GM12874 (cell line): ENCODE data around the gene RNF5.

Source experiments
- CTCF ChIP-seq: IDR thresholded peaks from 2 replicates; pipeline ENCODE4 v1.5.1; 2011; ENCODE audit warnings: low read depth, mild to moderate bottlenecking, control low read depth, low read length, moderate library complexity; ENCODE audit not compliant: insufficient read depth

The RNF5 gene

GRCh38 chr6:32149932-32150870 is 28.0 kb upstream of the RNF5 start:
- no peak for TF ChIP-seq CTCF

- no peak for TF ChIP-seq CTCF
Measured at GRCh38 chr6:32151181-32151862, 26.9 kb upstream of the RNF5 start.

GRCh38 chr6:32151863-32152768 is 26.1 kb upstream of the RNF5 start, which contains the start of gene PRRT1:
Gene PRRT1, minus strand, starts transcription at chr6:32151939. Its CDS starts 112 bp downstream, at chr6:32151827.
- no peak for TF ChIP-seq CTCF

- TF ChIP-seq CTCF: no peak
Measured at GRCh38 chr6:32152769-32153563, 25.2 kb upstream of the RNF5 start.

GRCh38 chr6:32153564-32154513 is 24.4 kb upstream of the RNF5 start, which contains the start of gene PPT2:
Gene PPT2, plus strand, starts transcription at chr6:32154141. Its CDS starts 454 bp downstream, at chr6:32154595.
- TF ChIP-seq CTCF: no peak
